HepG2 (cell line): ENCODE results near the gene MITF. TPM values are rescaled to one million over a fixed set of nuclear protein-coding genes. Genes with fewer than 3 reads are reported as not detected.

Experiments used
- ATAC-seq: fragments of 200-7000 bp; cut with Tn5 transposase; 3 replicates; pipeline ENCODE4 v1.9.1; 2020; ENCODE audit warnings: mild to moderate bottlenecking, moderate library complexity
- BruUV-seq: library from RNA; stranded (reverse); fragments of 400-500 nt; replicated peaks from 2 replicates; lab custom pipeline; 2021; lab: Mats Ljungman, UMichigan
- CTCF ChIA-PET: fragments of 300-600 bp; formaldehyde crosslinking; extraction: SDS; loops from one replicate; lab custom pipeline; 2021; ENCODE audit warnings: low total read pairs, inconsistent platforms, low intra/inter-chr PET ratio; lab: Yijun Ruan, JAX
- POLR2A ChIA-PET: fragments of 350-600 bp; sonication (Branson Sonifier 250); formaldehyde crosslinking; loops from one replicate; lab custom pipeline; 2020; ENCODE audit warnings: antibody characterized with exemption, inconsistent platforms; lab: Yijun Ruan, JAX
- DNase-seq: peaks from one replicate; pipeline ENCODE4 v3.0.0-alpha.2; 2015; ENCODE audit warnings: low spot score
- FAIRE-seq: peaks from 3 replicates; lab custom pipeline; 2011; peaks lifted over from hg19 to GRCh38; lab: Jason Lieb, UNC
- H2AFZ ChIP-seq: one replicate; pipeline ENCODE4 v1.6.1; 2011; ENCODE audit warnings: low read length, inconsistent platforms
- H3K27ac ChIP-seq: fragments of 300-600 bp; 3 replicates; pipeline ENCODE4 v1.8.0; 2011; ENCODE audit warnings: mixed run types, mild to moderate bottlenecking, mixed read lengths, low read length, inconsistent platforms; ENCODE audit not compliant: insufficient read depth; ENCODE audit errors: extremely low read length
- H3K27me3 ChIP-seq, 2 experiments: fragments of 200-600 bp in 1 of 2; 2 replicates in 1 of 2; 3 replicates in 1 of 2; pipeline versions ENCODE4 v1.6.0 to v1.8.0; 2011; ENCODE audit warnings: low read length in 2 of 2, mild to moderate bottlenecking in 2 of 2, moderate library complexity in 2 of 2, inconsistent platforms in 1 of 2; ENCODE audit not compliant: insufficient read depth in 2 of 2, control insufficient read depth in 1 of 2
- H3K36me3 ChIP-seq, 2 experiments: fragments of 200-600 bp in 1 of 2; replicated peaks in 1 of 2; 2 replicates in 1 of 2; 3 replicates in 1 of 2; pipeline versions ENCODE4 v1.5.1 to v1.8.0; 2011; ENCODE audit warnings: low read length in 2 of 2, inconsistent platforms in 1 of 2; ENCODE audit not compliant: insufficient read depth in 2 of 2, control insufficient read depth in 1 of 2
- H3K4me1 ChIP-seq: 2 replicates; pipeline ENCODE4 v1.5.1; 2012; ENCODE audit warnings: low read length, inconsistent platforms; ENCODE audit not compliant: insufficient read depth
- H3K4me2 ChIP-seq: 2 replicates; pipeline ENCODE4 v1.6.0; 2011; ENCODE audit warnings: low read depth, low read length, inconsistent platforms
- H3K4me3 ChIP-seq, 3 experiments: fragments of 200-600 bp in 1 of 3; sonication (generic), shearing (Covaris generic) in 1 of 3; replicated peaks in 1 of 3; 2 replicates each; pipeline ENCODE4 v1.5.1; 2011 to 2016; ENCODE audit warnings: low read length in 3 of 3, inconsistent platforms in 2 of 3, low read depth in 2 of 3, mild to moderate bottlenecking in 2 of 3, control low read depth in 1 of 3, mixed read lengths in 1 of 3; ENCODE audit not compliant: insufficient read depth in 1 of 3
- H3K79me2 ChIP-seq: one replicate; pipeline ENCODE4 v1.6.1; 2011; ENCODE audit warnings: low read length, inconsistent platforms; ENCODE audit not compliant: insufficient read depth
- H3K9ac ChIP-seq: 2 replicates; pipeline ENCODE4 v1.6.0; 2011; ENCODE audit warnings: mild to moderate bottlenecking, low read depth, low read length, inconsistent platforms; ENCODE audit not compliant: insufficient read depth
- H3K9me3 ChIP-seq: 2 replicates; pipeline ENCODE4 v1.5.1; 2012; ENCODE audit warnings: mild to moderate bottlenecking, low read length
- H4K20me1 ChIP-seq: 2 replicates; pipeline ENCODE4 v1.6.0; 2011; ENCODE audit warnings: inconsistent platforms, mild to moderate bottlenecking, low read length, moderate library complexity; ENCODE audit not compliant: insufficient read depth
- AFF4 ChIP-seq: sonication (generic); formaldehyde crosslinking; IDR thresholded peaks from 2 replicates; pipeline ENCODE4 v1.4.0; 2020; ENCODE audit warnings: missing genetic modification reagents
- CBX2 ChIP-seq, 2 experiments: fragments of 200-600 bp in 1 of 2; sonication (generic); formaldehyde crosslinking in 1 of 2; IDR thresholded peaks; 2 replicates each; pipeline versions ENCODE4 v1.7.0 to v1.8.1; 2018 to 2022; ENCODE audit warnings: low read depth in 2 of 2, low read length in 1 of 2, mild to moderate bottlenecking in 1 of 2, missing genetic modification reagents in 1 of 2
- GTF3A ChIP-seq: sonication (generic); formaldehyde crosslinking; conservative IDR thresholded peaks from 2 replicates; pipeline ENCODE4 v1.4.0; 2020; ENCODE audit warnings: mild to moderate bottlenecking, missing genetic modification reagents
- KAT7 ChIP-seq: IDR thresholded peaks from 2 replicates; pipeline ENCODE4 v1.6.1; 2018; ENCODE audit warnings: borderline replicate concordance, missing compliant biosample characterization
- NKX3-1 ChIP-seq: sonication (generic); formaldehyde crosslinking; IDR thresholded peaks from 2 replicates; pipeline ENCODE4 v1.5.0; 2020; ENCODE audit warnings: missing genetic modification reagents
- POGZ ChIP-seq: sonication (generic); formaldehyde crosslinking; IDR thresholded peaks from 2 replicates; pipeline ENCODE4 v1.4.0; 2020; ENCODE audit warnings: mild to moderate bottlenecking, missing genetic modification reagents
- ZBTB1 ChIP-seq: sonication (generic); formaldehyde crosslinking; IDR thresholded peaks from 2 replicates; pipeline ENCODE4 v1.4.0; 2020; ENCODE audit warnings: missing genetic modification reagents, borderline replicate concordance
- ZHX2 ChIP-seq, 2 experiments: sonication (generic) in 1 of 2; formaldehyde crosslinking in 1 of 2; IDR thresholded peaks; 2 replicates each; pipeline versions ENCODE4 v1.6.1 to v1.9.0; 2014 to 2022; ENCODE audit warnings: antibody characterized with exemption in 1 of 2, borderline replicate concordance in 1 of 2, inconsistent platforms in 1 of 2, low read depth in 1 of 2, missing genetic modification reagents in 1 of 2
- ZNF574 ChIP-seq: sonication (generic); formaldehyde crosslinking; IDR thresholded peaks from 2 replicates; pipeline ENCODE4 v1.4.0; 2020; ENCODE audit warnings: missing genetic modification reagents
- WGBS: methylation state at CpG from one replicate; pipeline ENCODE4 v1.1.6; 2017; ENCODE audit warnings: low lambda C conversion rate; 5-methylcytosine and 5-hydroxymethylcytosine counted together
- in situ Hi-C: cut with HindIII; loops from 2 replicates; pipeline ENCODE4 v1.10.0; 2017; ENCODE audit warnings: low pct_unique_long_range_greater_than_20kb; ENCODE audit not compliant: extremely low pct_ligation_motif_present
- intact Hi-C: fragments of 100-400 bp; cut with micrococcal nuclease; formaldehyde crosslinking; loops from one replicate; pipeline ENCODE4 v1.10.0; 2022; ENCODE audit not compliant: unreplicated experiment
- polyA plus RNA-seq, 8 experiments: library from polyadenylated mRNA; depleted of rRNA in 3 of 8; stranded (reverse) in 7 of 8; unstranded in 1 of 8; fragments of >200 nt; fragmentation: Illumina TruSeq in 4 of 8; extraction: Trizol in 4 of 8; gene quantifications; 2 replicates each; pipeline versions ENCODE4 v1.2.1 to v1.2.3, GENCODE V29; 2011 to 2016; ENCODE audit warnings: low read depth in 4 of 8, missing spikeins in 1 of 8, mixed read lengths in 1 of 8; ENCODE audit not compliant: insufficient read depth in 1 of 8
- total RNA-seq, 5 experiments: library from RNA; depleted of rRNA; stranded (reverse); fragments of >200 nt; fragmentation: Illumina TruSeq; extraction: Trizol; gene quantifications; 2 replicates each; pipeline ENCODE4 v1.2.3, GENCODE V29; 2016; ENCODE audit warnings: low read depth in 1 of 5

MITF gene
- total and polyA plus RNA-seq, 2 of the 13 experiments (the other 11 are each of a cell fraction or from before 2014, with no cell fraction given), result 0.12 to 0.38 TPM

- FAIRE-seq, result no peak
- TF ChIP-seq NKX3-1 (CRISPR knock-in tag) (no peak), ZNF574 (no peak), GTF3A (CRISPR knock-in tag) (no peak), POGZ (CRISPR knock-in tag) (no peak), CBX2 (IDR thresholded peaks at IDR 0.05; ENCODE audit: low read depth, low read length) (no peak), CBX2 (CRISPR knock-in tag; IDR thresholded peaks at IDR 0.05; ENCODE audit: low read depth) (no peak), ZBTB1 (CRISPR knock-in tag) (no peak), KAT7 (CRISPR knock-in tag) (no peak), ZHX2 (IDR thresholded peaks at IDR 0.05; ENCODE audit: low read depth) (no peak), ZHX2 (CRISPR knock-in tag; IDR thresholded peaks at IDR 0.05; ENCODE audit: borderline replicate concordance) (no peak), AFF4 (CRISPR knock-in tag) (no peak)
These were observed 18.4 kb upstream of the MITF start for GRCh38 chr3:69720824-69721223.

More at GRCh38 chr3:69720824-69721223, 18.4 kb upstream of the MITF start:
- DNase-seq (no peak), ATAC-seq (no peak)
- 34% methylated on average over 2 of the region's 5 CpGs for WGBS
- H3K36me3 ChIP-seq, result no peaks in the 10 kb centered on the region
- ChIA-PET POLR2A (no interaction called here), CTCF (no interaction called here)
- BruUV-seq, result no TSS peak
- in situ Hi-C loops, result no loop called here
- H4K20me1 ChIP-seq, result no peaks in the 10 kb centered on the region
- no peak overlapping the region for H3K4me3 ChIP-seq
- H3K4me2 ChIP-seq, result no peak overlapping the region
- no peaks in the 10 kb centered on the region for H3K9me3 ChIP-seq
- no peaks in the 10 kb centered on the region for H3K79me2 ChIP-seq
- H3K27ac ChIP-seq, result no peak overlapping the region
- no peak overlapping the region for H3K9ac ChIP-seq
- no peaks in the 10 kb centered on the region for H3K4me1 ChIP-seq
- no peaks in the 10 kb centered on the region; a peak in 3 of 5 replicates for H3K27me3 ChIP-seq
- H2AFZ ChIP-seq, result no peak overlapping the region
- intact Hi-C loops, result no loop called here
